Measurements from ENCODE around the gene PPP1R13B. TPM values are rescaled to one million over a fixed set of nuclear protein-coding genes. Genes with fewer than 3 reads are reported as not detected.

PPP1R13B gene
- total and polyA plus RNA-seq, 2 donors from 2014 or later, result 15.1 to 69.4 TPM

DNA sequence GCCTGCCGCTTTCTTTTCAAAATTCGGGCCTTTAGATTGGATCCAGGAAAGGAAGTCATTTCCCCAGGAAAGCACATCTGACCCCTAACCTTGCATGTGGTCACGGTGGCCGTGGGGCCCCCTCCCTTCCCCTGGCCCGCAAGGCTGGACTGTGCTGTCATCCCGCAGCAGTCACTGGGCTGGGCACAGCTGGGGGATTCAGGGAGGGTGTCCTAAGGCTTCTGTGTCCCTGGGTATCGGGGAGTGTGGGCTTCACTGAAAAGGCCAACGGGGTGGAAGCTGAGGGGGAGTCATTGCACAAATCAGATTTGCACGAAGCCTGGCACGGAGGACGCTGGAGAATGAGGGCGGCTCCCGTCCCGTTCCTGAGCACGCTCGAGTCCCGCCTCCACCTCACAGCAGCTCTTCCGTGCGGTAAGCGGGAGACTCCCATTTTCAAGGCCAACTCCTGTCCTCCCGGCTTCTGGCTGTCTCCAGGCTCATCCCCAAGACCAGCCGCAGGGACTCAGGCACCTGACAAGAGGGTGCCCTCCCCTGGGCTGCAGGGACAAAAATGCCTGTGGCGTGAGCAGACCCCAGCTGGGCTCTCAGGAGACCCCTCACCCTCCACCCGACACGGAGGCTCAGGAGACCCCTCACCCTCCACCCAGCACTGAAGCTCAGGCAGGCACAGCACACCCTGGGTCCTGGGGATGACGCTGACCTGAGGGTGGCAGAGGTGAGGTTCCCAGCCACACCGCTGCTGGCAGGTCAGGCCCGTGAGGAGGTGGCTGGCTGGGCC is 141.7 kb downstream of the PPP1R13B start:
- no peak overlapping the region for H3K4me3 ChIP-seq (ENCODE audit: low read length in 3 of 3)
- peak in 1 of 5 donors; percentile 48 for DNase-seq
- H3K4me1 ChIP-seq (ENCODE audit: control insufficient read depth in 2 of 3, insufficient read depth in 2 of 3, low read depth in 1 of 3, low read length in 3 of 3), result peaks cover 0 to 13% (median 0%) of the 10 kb centered on the region in 3 donors
- FAIRE-seq, result no peak
- H3K9me3 ChIP-seq (ENCODE audit: control insufficient read depth in 2 of 3, insufficient read depth in 1 of 3, low read length in 3 of 3), result no peaks in the 10 kb centered on the region
- intact Hi-C loops (cut with DNase I), result no loop called here
- no peak overlapping the region for H3K9ac ChIP-seq (ENCODE audit: low read length in 3 of 3)
- H3K27ac ChIP-seq (ENCODE audit: low read depth in 2 of 2, low read length in 2 of 2), result peak overlapping the region; percentile 45 to 57
- TF ChIP-seq, protein P1, sequence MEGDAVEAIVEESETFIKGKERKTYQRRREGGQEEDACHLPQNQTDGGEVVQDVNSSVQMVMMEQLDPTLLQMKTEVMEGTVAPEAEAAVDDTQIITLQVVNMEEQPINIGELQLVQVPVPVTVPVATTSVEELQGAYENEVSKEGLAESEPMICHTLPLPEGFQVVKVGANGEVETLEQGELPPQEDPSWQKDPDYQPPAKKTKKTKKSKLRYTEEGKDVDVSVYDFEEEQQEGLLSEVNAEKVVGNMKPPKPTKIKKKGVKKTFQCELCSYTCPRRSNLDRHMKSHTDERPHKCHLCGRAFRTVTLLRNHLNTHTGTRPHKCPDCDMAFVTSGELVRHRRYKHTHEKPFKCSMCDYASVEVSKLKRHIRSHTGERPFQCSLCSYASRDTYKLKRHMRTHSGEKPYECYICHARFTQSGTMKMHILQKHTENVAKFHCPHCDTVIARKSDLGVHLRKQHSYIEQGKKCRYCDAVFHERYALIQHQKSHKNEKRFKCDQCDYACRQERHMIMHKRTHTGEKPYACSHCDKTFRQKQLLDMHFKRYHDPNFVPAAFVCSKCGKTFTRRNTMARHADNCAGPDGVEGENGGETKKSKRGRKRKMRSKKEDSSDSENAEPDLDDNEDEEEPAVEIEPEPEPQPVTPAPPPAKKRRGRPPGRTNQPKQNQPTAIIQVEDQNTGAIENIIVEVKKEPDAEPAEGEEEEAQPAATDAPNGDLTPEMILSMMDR (IDR thresholded peaks at IDR 0.05; ENCODE audit: borderline replicate concordance, extremely low read depth, insufficient read depth), result no peak
- H3K27me3 ChIP-seq (ENCODE audit: control insufficient read depth, insufficient read depth, low read length), result no peaks in the 10 kb centered on the region
- H3K36me3 ChIP-seq (ENCODE audit: control insufficient read depth in 2 of 3, insufficient read depth in 3 of 3, low read length in 3 of 3), result peaks cover 0 to 11% (median 0%) of the 10 kb centered on the region in 3 donors

- H3K4me3 ChIP-seq (ENCODE audit: low read length in 3 of 3), result no peak overlapping the region
- peaks cover 0 to 11% (median 0%) of the 10 kb centered on the region in 3 donors for H3K36me3 ChIP-seq (ENCODE audit: control insufficient read depth in 2 of 3, insufficient read depth in 3 of 3, low read length in 3 of 3)
- peak overlapping the region; percentile 57 to 65 for H3K27ac ChIP-seq (ENCODE audit: low read depth in 2 of 2, low read length in 2 of 2)
- peak; percentile 59 to 90 (median 69) for DNase-seq
- H3K9me3 ChIP-seq (ENCODE audit: control insufficient read depth in 2 of 3, insufficient read depth in 1 of 3, low read length in 3 of 3), result no peaks in the 10 kb centered on the region
- TF ChIP-seq, protein P1 (IDR thresholded peaks at IDR 0.05; ENCODE audit: borderline replicate concordance, extremely low read depth, insufficient read depth), result no peak
- no peak for FAIRE-seq
- intact Hi-C loops (cut with DNase I), result no loop called here
- no peaks in the 10 kb centered on the region for H3K27me3 ChIP-seq (ENCODE audit: control insufficient read depth, insufficient read depth, low read length)
- peaks cover 0 to 13% (median 0%) of the 10 kb centered on the region in 3 donors for H3K4me1 ChIP-seq (ENCODE audit: control insufficient read depth in 2 of 3, insufficient read depth in 2 of 3, low read depth in 1 of 3, low read length in 3 of 3)
- no peak overlapping the region for H3K9ac ChIP-seq (ENCODE audit: low read length in 3 of 3)
Measured at GRCh38 chr14:103705118-103705503, 142.3 kb downstream of the PPP1R13B start.

GRCh38 chr14:103704708-103705107 is 142.7 kb downstream of the PPP1R13B start:
- FAIRE-seq, result no peak
- TF ChIP-seq, protein P1 (IDR thresholded peaks at IDR 0.05; ENCODE audit: borderline replicate concordance, extremely low read depth, insufficient read depth), result no peak

More at GRCh38 chr14:103704708-103705107, 142.7 kb downstream of the PPP1R13B start:
- no peaks in the 10 kb centered on the region for H3K9me3 ChIP-seq (ENCODE audit: control insufficient read depth in 2 of 3, insufficient read depth in 1 of 3, low read length in 3 of 3)
- peaks cover 0 to 11% (median 0%) of the 10 kb centered on the region in 3 donors for H3K36me3 ChIP-seq (ENCODE audit: control insufficient read depth in 2 of 3, insufficient read depth in 3 of 3, low read length in 3 of 3)
- no peaks in the 10 kb centered on the region for H3K27me3 ChIP-seq (ENCODE audit: control insufficient read depth, insufficient read depth, low read length)
- peak overlapping the region; percentile 57 to 65 for H3K27ac ChIP-seq (ENCODE audit: low read depth in 2 of 2, low read length in 2 of 2)
- no peak overlapping the region for H3K4me3 ChIP-seq (ENCODE audit: low read length in 3 of 3)
- intact Hi-C loops (cut with DNase I), result no loop called here
- peaks cover 0 to 13% (median 0%) of the 10 kb centered on the region in 3 donors for H3K4me1 ChIP-seq (ENCODE audit: control insufficient read depth in 2 of 3, insufficient read depth in 2 of 3, low read depth in 1 of 3, low read length in 3 of 3)
- H3K9ac ChIP-seq (ENCODE audit: low read length in 3 of 3), result no peak overlapping the region
- no peak for DNase-seq
